ENCODE data around the gene XRCC1.

- no peak for TF ChIP-seq CTCF (IDR thresholded peaks at IDR 0.05; ENCODE audit: insufficient read depth, low read length)
- TF ChIP-seq POLR2AphosphoS5 (IDR thresholded peaks at IDR 0.05; ENCODE audit: low read depth): no peak
These were observed 76.3 kb downstream of the XRCC1 start for GRCh38 chr19:43499042-43499441.

Data from HL-60 (cell line).